HG02970 (cell line): ENCODE measurements around the gene LHX1.

Experiments
- ATAC-seq: cut with Tn5 transposase; IDR thresholded peaks from one replicate; pipeline ENCODE4 v1.9.1; 2021; ENCODE audit warnings: mild to moderate bottlenecking, moderate library complexity, moderate number of reproducible peaks; ENCODE audit not compliant: unreplicated experiment, low FRiP score

LHX1 gene

DNA sequence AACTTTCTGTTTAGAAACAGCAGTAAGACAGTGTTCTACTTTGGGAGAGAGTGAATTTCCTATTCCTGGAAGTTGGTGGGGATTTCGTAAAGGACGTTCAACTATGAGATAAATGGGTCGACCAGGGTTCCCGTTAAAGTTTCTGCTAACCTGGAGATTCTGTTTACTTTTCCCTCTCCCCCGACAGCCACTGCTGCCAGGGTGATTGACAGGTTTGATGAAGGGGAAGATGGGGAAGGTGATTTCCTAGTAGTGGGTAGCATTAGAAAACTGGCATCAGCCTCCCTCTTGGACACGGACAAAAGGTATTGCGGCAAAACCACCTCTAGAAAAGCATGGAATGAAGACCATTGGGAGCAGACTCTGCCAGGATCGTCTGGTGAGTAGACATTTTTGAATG is 12.8 kb downstream of the LHX1 start:
- no peak for ATAC-seq

GRCh38 chr17:36951084-36951789 is 14.0 kb downstream of the LHX1 start:
- ATAC-seq = no peak

- no peak for ATAC-seq
Observed at GRCh38 chr17:36971508-36971907, 34.2 kb downstream of the LHX1 start.

DNA sequence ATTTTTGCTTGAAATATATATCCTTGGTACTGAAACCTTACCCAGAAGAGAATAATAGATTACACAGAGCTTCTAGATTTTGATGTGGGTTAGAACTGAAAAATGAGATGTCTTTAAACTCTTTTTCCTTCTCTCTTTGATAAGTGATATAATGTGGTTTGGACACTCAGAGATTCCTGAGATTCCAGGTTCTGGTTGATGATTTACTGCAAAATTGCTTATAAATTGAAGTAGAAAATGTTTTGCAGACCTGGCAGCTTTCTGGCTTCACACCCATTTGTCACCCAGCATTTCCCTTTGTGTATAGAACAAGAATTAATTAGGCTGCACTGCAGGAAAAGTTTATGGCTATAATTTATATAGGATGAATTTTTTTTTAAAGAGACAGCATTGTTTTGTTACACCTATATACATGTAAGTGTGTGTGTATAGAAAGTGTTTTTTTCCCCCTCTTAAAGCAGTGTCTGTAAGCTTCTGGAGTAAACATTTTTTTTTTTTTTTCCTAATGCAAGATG is 35.0 kb downstream of the LHX1 start:
- no peak for ATAC-seq

DNA sequence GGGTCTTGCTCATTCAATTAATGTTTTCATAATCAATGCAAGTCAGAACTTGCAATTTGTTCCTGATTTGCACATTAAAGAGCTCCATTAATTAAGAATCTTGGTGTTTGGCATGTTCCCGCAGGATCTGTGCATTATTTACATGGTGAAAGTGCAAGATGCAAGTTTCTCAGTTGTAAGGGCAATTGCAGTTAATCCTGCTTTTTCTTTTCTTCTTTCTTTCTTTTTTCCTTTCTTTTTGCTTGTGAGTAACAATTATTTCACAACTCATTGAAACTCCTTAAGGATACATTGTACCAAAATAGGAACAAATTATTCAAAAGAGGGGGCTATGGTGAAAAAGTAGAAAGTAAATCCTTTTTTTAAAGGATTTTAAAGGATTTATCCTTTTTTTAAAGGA is 35.6 kb downstream of the LHX1 start:
- no peak for ATAC-seq

- ATAC-seq = no peak
Observed at GRCh38 chr17:36975922-36976515, 38.7 kb downstream of the LHX1 start.

- no peak for ATAC-seq
Observed at GRCh38 chr17:36977066-36977465, 39.8 kb downstream of the LHX1 start.

DNA sequence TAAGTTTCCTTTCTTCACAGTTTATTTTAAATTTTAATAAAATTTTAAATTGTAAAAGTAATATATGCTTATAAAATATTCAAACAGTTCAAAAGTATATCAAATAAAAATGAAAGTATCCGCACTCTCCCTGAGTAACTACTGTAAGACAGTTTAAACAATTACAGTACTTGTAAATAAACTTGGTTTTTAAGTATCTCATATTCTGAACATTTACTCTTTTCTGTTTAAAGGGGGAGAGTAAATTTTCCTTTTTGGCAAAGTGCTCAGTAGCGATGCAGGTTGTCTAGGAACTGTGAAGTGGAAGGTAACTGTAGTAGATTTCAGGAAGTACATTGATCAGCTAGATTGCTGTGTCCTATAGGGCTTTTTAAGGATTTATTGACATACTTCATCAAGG is 40.3 kb downstream of the LHX1 start:
- no peak for ATAC-seq

DNA sequence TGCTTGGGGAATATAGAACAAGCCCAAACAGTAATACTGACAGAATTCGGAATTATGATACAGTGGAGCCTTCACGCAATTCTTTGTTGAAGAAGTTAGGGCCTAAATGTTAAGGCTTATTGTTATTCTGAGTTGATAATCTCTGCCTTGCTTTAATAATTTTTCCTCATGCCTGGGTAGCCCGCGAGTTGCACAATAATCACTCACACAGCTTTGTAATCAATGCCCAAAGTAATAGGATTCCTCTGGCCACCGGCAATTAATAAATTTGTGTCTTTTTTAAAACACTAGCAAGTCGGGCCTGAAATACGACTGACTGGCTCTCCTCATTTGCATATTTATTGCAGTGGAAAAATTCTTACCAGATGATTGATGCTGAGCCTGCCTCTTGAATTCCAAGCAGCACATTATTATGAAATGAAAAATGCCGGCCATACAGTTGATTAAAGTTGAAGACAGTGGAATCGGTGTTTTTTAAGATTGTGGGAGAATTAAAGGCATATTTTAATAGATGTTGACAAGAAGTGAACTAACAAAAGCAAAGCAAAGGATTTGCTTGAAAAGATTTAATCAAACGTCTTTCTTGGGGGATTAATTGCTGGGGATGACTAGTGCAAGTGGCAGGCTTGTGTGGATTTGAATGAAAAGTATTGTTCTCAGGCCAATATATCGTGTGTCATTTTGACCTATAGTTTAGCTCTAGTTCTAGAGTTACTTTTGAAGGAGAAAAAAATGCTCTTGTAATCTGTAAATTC is 41.7 kb downstream of the LHX1 start:
- ATAC-seq = no peak

DNA sequence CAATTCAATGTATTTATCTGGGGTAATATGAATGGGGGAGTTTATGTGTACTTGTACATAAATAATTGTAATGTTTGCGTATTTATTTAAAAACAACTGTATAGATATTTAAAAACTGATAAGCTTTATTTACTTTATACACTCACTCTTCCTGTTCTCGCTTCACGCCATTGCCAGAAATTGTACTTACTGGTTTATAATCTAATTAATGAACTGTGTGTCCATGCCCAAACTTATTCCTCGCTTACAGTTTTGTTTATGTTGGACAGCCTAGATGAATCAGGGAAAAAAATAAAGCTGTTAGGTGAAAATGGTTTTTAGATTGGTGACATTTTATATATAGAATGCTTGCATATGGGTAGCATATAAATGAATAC is 42.3 kb downstream of the LHX1 start:
- ATAC-seq = no peak

GRCh38 chr17:36980280-36980761 is 43.0 kb downstream of the LHX1 start:
- ATAC-seq = no peak

DNA sequence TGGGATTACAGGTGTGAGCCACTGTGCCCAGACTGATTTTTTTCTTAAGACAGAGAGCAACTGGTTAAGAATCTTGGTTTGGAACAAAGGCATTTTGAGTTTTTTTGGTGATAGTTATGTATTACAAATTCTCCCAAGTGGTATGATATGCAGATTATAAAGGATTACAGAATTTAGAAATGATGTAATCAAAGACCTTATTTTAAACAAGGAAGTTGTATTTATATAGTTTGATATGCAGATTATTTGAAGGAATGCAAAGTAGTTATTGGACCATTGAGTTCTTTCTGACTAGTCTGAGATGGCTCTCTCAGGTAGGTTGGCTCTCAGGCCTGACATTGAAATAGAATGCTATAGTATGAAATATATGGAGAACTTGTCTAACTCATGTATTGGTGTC is 46.3 kb downstream of the LHX1 start:
- no peak for ATAC-seq

GRCh38 chr17:36989173-36989572 is 51.9 kb downstream of the LHX1 start:
- ATAC-seq = no peak

- ATAC-seq = no peak
Observed at GRCh38 chr17:36992701-36993100, 55.4 kb downstream of the LHX1 start.

DNA sequence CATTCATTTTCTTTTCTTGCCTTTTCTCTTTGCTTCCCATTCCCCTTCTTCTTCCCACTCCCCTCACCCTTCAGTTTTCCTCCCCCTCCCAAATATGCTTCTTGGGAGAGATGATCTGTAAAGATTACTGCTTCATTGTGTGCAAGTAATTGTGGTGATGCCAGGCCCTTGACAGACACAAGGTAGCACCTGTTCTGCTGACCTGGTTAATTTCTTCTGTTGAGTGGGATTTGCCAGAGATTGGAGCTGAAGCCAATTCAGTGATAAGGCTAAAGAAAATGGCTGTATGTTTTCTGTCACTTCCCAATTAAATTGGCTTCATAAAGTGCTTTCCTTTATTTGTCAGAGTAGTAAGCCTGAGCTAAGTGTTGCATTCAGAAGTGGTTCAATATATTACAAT is 56.0 kb downstream of the LHX1 start:
- ATAC-seq = no peak
